Activated CD4-positive, alpha-beta T cell treated with anti-CD3 and anti-CD28 coated beads for 48 hours (primary cell): Measurements from ENCODE around the gene PC.

ENCODE experiments used
- DNase-seq: peaks from one replicate; pipeline ENCODE4 v3.0.0-alpha.2; 2020

The PC gene

DNA sequence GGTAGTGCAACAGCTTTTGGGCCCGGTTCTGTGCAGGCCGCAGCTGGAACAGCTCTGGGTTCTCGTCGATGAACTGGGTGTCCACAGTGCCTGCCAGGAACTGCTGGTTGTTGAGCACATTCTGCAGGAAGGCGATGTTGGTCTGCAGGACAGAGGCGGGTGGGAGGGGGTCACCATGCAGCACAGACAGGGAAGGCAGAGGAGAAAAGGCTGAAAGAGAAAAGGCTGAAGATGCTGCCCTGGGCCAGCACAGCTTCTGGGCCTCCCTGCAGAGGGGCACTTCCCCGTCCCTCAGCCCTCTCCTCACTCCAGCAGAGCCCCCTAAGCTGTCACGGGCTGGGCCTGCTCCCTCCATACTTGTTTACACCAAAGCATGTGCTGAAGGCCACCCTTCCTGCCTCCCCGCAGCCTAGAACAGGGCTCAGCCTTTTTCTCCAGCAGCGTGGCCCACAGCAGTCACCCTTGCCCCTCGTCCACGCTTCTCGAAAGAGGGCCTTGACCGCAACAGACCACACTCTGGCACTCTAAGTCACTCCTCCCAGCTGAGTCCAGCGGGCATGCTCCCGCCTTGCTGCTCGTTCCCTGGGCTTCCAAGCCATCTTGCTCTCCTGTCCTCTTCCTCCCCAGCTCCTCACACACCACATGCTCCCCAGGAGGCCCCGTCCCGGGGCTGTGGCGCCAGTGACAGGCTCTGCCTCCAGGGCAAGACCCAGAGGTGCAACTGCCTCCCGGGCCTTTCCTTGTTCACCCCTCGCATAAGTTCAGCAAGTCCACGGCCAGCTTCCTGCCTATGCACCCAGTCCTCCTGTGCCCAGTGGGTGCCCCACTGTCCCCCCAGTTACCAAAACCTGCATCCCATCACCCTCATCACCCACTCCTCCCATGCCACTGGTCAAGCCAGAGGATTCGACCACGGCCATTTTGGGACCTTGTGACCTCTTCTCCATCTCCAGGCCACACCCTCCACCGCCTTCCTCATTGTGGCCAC, 104.6 kb downstream of the PC start:
- no peak for DNase-seq

DNA sequence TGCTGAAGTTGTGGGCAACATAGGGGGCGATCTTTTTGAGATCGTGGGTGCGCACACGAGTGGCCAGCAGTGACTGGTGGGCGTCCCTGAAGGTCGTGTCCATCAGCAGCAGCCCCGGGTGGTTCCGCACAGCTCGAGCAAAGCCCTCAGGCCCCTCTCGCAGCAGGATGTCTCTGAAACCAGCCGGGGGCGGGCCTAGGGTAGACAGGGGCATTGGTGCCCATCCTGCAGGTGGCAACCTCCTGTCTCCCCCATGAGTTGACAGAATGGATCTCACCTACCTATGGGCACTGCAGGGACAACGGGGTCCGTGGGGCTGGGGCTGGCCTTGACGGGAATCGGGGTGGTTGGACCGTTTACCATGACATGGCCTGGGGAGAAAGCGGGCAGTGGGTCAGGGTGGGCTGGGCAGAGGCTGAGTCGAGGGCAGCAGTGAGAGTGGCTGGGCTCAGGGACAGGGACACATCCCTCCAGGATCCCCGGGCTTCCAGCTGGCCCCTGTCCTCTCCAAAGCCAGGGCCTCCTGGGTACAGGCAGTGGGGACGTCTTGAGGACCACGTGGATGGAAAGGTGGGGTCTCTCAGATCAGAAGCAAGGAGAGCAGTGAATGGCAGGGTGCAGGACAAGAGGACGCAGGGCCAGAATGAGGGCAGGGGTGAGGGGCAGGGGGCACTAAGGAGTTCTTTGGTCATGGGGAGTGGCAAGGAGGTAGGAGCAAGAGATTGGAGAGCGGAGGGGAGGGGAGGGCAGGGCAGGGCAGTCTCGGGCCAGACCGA, 105.5 kb downstream of the PC start:
- no peak for DNase-seq

DNA sequence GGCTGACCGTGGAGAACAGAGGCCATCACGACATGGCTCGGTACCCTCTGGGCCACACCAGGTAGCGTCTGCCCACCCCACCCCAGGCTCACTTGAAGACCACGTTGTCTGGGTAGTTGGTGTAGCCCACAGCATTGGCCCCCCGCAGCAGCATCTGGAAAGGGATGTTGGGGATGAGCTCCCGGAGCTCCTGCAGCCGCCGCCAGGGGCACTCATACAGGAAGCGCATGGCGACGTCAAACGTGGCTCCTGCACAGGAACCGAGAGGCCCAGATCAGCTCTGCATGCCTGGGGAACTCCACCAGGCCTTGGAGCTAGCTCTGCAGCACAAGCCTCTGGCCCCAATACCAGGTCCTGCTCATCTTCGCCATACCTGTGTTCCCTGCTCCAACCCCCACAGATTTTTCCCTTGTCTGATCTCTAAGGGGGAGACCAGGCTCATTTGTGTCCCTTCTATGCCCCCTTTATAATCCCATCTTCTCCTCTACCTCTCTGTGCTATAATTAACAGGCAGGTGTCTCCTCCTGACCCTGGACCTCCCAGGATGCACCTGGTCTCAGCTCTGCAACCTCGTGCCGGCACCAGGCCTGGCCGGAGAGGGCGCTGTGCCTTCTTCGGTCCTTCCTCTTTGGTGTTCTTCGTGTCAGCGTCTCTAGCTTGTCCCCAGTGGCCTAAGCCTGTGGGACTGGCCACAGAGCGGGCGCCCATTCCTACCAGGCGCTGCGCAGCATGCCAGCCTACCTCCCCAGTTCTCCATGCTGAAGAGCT, 106.3 kb downstream of the PC start:
- peak; percentile 58 for DNase-seq

DNA sequence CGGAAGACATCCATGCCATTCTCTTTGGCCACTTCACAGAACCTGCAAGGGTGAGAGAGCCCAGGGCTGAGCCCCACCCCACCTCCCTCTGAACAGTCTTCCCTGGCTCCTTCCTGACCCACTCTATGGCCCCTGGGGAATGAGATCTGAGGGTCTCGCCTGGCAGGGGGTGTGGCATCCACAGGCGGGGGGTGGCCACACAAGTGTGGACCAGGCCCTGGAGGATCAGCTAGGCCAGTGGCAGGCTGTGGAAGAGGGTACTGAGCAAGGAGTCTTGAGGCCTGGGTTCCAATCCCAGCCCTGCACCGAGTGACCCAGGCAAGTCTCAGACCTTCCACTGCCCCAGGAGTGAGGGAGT, 107.0 kb downstream of the PC start:
- no peak for DNase-seq

DNA sequence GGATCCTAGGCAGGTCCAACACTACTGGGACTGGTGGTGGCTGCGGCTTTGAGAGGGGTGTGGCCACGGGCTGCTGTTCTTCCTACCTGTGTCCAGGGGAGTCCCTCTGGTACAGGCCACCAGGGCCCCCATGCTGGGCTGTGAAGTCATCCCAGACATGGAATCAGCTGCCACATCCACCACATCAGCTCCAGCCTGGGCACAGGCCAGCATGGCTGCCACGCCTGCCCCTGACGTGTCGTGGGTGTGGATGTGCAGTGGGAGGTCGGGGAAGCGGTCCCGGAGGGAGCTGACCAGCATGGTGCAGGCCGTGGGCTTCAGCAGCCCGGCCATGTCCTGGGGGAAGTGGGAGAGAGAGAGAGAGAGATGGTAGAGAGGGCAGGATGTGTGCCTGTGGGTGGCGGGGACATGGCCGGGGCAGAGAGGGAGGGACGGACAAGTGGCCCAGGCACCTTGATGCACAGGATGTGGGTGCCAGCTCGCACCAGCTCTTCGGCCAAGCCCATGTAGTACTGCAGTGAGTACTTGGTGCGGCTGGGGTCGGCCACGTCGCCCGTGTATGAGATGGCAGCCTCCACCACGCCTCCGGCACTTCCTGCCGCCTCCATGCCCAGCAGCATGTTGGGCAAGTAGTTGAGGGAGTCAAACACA, 107.5 kb downstream of the PC start:
- no peak for DNase-seq

DNA sequence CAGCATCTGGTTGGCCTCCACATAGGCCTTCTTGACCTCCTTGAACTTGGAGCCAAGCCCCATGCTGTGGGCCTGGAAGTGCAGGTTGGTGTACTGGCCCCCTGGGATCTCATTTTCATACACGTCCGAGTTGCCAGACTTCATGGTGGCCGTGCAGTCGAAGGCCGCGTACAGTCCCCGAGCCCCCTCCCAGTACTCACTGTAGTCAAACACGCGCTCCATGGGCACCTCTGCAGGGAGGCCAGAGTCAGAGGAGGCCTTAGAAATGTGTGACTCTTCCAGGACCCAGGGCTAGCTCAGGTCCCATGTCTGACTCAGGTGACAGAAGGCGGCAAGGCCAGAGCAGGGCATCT, 108.0 kb downstream of the PC start:
- DNase-seq, result no peak

DNA sequence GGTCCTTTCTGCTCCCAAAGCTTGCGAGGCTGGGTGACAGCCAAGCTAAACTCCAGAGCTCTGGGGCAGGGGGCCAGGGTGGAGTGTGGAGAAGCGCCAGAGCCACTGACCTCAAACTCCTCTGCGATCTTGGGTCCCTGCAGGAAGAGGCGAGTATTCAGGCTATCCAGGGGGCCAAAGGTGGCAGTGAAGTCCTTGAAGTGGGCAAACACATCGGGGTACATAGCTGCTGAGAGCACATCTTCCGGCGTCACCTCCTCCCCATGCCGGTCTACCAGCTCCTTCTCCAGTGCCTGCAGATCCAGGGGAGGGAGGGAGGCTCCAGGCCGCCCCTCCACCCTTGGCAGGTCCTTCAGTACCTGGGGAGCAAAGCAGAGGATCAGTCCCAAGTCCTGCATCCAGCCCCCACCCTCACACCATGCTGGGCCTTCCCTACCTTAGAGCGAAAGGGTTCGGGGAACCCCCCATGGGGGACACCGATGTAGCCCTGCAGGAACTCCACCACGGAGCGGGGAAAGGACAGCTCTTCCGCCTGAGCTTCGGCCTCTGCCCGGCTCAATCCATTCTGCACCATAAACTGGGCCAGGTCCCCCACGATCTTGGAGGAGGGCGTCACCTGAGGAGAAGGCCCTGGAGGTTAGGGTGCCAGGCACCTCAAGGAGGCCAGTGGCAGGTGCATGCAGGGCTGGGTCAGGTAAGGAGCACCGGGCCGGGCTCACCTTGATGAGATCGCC, 108.5 kb downstream of the PC start:
- DNase-seq, result no peak

DNA sequence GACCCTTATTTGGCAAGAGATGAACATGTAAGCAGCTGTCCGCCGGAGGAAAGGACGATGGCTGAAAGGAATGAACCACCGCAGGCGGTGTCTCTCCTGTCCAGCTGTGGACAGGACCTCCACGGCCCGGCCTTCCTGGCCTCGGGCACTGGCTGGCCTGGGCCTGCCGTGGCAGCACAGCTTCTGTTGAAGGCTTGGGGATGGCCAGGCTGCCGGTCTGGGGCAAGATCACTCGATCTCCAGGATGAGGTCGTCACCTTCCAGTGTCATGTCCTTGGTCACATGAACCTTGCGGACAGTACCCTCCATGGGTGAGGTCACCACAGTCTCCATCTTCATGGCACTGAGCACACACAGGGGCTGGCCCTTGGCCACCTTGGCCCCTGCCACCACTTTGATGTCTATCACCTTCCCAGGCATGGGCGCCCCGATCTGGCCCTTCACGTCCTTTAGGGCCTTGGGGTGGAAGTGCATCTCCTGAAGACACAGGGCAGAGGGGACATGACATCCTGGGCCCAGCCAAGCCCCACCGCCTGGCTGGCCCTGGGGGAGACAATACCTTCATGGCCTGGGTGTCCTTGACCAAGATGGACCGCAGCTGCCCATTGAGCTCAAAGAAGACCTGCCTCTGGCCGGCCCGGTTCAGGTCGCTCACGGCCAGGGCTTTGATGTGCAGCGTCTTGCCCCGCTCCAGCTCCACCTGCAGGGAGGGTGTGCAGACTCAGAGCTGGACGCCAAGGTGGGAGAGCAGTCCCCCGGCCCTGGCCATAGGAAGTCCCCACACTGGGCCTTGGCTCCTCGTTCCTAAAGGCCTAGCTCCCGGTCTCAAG, 109.3 kb downstream of the PC start:
- peak; percentile 2 for DNase-seq

DNA sequence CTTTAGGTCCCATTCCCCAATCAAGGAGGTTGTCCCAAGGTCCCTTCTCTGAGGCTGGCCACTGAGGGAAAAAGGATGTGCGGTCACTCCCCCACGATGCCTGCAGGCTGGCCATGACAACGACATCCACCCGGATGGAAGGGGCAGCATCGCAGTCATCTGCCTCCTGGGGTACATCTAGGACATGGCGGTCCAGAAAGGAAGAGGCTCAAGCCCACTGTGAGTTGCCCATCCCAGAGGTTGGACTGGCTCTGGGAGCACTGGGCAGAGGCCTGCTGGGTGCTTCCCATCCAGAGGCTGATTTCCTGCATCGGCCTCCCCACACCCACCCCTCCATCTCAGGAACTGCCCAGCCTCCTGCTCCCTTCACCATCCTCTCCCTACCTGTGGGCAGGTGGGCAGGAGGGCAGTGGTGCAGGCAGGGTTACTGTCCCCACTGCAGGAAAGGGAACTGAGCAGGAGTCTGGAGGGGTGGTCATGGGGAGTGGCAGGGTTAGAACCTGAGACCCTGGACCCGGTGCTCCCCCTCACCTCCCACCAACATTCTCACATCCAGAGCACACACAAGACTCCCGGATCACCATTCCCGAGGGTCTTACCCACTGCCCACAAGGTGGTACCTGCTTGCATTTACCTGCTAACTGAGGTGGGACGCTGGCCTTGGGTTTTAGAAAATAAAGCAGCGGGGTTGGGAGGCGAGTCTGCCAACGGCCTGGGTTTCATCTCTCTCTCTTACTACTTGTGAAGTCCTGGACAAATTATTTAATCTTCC, 110.5 kb downstream of the PC start:
- DNase-seq, result peak; percentile 2

DNA sequence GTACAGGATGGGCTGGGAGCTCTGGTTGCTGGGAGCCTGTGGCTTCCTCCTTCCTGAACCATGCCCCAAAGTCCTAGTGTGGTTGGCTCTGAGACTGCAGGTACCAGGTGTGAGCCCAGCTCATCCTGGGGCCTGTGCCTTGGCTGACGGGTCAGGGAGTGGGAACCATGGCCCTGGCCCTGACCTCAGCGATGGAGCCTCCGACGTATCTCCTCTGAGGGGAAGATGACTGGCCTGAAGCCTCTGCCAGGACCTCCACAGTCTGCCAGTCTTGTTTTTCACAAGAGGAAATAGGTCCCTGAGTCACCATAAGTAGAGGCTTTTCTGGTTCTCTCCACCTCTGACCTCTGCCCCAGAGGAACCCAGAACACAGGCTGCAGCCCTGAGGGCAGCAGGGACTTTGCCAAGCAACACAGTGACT, 111.5 kb downstream of the PC start:
- DNase-seq, result peak; percentile 1

DNA sequence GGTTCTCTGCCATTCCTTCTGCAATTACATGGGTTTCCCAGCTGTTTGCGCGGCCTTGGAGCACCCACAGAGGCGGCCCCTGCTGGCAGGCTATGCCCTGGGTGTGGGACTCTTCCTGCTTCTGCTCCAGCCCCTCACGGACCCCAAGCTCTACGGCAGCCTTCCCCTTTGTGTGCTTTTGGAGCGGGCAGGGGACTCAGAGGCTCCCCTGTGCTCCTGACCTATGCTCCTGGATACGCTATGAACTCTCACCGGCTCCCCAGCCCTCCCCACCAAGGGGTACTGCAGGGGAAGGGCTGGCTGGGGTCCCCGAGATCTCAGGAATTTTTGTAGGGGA, 112.3 kb downstream of the PC start:
- DNase-seq, result no peak

DNA sequence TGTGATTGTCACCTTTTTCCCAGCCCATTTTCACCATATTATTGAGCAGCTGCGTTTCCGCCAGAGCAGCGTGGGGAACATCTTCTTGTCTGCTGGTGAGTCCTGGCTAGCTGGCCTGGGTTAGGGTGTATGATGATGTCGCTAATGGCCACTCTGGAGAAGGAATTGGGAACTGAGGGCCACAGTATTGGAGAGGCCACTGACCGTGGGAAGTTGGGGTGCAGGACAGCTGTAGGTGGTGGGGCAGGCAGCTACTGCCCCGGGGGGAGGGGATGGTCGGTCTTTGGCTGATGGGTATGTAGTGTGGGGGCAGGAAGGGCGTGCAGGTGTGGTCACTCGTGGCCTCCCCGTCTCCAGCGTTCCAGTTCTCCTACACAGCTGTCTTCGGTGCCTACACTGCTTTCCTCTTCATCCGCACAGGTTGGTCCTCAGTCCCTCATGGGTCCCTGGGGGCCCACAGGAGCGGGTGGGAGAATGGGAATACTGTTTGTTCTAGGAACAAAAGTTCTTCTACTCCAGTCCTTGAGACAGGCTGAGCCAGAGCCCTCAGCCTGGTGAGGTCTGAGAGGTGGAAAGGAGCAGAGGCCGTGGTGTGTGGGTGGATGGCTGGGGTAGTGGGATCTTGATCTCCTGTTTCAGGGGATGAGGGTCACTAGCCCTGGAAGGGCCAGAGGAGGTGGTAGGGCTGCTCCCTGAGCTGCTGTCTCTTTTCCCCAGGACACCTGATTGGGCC, 112.9 kb downstream of the PC start:
- no peak for DNase-seq

DNA sequence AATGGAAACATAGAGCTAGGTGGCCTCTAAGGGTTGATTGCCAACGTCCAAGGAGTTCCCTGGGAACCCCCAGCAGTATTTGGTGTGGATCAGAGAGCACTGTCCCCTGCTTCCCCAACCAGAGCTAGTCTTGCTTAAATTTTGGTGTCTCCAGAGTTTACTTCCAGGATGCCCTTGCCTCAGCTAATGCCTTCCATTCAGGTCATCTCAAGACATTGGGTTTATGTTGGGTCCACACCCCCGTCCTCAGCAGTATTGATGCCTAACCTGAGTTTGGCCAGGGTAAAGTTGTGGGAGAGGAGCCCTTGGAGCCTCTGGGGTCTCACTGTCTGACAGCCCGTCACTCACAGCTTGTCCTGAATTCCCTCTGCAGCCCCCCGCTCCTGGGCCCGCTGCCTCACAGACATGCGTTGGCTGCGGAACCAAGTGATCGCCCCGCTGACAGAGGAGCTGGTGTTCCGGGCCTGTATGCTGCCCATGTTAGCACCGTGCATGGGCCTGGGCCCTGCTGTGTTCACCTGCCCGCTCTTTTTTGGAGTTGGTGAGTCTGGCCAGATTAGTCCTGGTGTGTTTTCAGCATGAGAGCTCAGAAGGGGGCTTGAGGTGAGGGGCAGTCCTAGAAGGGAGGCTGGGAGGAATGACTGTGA, 113.6 kb downstream of the PC start:
- no peak for DNase-seq

DNA sequence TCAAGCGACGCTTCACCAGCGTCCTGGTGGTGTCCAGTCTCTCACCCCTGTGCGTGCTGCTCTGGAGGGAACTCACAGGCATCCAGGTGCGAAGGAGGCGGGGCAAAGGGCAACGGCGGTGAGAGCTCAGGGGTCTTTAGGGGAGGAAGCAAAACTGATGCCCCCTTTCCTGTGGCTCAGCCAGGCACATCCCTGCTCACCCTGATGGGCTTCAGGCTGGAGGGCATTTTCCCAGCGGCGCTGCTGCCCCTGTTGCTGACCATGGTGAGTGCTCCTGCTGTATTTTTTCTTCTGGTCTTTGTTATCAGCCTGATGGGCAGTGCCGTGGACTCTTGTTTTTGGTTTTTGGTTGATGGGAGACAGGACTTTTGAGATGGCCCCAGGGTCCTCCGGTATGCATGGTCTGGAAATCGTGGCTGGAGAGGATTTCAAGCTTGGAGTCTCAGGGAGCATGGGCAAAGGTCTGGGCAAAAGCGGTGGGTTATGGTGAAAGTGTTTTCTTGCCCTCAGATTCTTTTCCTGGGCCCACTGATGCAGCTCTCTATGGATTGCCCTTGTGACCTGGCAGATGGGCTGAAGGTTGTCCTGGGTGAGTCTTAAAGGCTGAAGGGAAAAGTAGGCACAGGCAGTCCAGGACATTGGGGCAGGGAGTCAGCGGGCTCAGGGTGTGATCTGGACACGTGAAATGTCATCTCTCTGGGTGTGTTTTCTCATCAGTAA, 114.2 kb downstream of the PC start:
- DNase-seq, result no peak

DNA sequence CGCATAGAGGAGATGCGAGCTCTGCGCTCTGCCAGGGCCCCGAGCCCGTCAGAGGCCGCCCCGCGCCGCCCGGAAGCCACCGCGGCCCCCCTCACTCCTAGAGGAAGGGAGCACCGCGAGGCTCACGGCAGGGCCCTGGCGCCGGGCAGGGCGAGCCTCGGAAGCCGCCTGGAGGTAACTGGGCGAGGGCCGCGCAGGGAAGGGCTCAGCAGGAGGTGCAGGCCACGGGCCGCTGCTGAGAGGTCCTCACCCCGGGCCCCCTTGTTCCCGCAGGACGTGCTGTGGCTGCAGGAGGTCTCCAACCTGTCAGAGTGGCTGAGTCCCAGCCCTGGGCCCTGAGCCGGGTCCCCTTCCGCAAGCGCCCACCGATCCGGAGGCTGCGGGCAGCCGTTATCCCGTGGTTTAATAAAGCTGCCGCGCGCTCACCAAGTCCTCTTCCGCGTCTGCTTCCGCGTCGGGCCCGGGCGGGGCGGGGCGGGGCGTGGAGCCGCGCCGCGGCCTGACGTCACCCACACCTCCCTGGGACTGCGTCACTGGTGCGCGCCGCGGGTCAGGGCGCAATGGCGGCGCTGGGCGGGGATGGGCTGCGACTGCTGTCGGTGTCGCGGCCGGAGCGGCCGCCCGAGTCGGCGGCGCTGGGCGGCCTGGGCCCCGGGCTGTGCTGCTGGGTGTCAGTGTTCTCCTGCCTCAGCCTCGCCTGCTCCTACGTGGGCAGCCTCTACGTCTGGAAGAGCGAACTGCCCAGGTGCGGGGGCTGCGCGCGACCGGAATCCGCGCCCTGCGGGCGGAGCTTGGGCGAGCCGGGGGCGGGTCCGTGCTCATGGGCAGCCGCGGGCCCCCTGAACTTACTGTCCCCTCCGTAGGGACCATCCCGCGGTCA, 115.0 kb downstream of the PC start, which contains the start of gene RCE1:
Gene RCE1, plus strand, starts transcription at position 546 of the 880 bp plus-strand sequence. Its CDS starts 15 bp downstream, at position 561.
- DNase-seq, result peak; percentile 93

DNA sequence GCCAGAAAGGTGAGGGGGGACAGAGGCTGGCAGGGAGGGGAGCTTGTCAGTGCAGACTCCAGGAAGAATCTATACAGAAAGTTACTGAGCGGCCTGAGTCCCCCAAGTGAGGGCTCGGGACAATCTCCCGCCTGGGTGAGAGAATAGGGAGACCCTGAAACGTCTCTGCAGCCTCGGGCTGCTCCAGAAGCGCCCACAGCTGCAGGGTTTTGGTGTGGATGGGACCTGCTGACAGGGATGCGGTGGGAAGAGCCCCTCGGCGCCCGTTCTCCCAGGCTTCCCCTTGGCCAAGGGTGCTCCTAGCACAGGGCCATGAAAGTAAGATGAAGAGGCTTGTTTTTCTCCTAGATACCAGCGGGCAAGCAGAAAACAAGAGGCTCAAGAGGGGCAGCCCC, 115.7 kb downstream of the PC start:
- DNase-seq, result no peak

DNA sequence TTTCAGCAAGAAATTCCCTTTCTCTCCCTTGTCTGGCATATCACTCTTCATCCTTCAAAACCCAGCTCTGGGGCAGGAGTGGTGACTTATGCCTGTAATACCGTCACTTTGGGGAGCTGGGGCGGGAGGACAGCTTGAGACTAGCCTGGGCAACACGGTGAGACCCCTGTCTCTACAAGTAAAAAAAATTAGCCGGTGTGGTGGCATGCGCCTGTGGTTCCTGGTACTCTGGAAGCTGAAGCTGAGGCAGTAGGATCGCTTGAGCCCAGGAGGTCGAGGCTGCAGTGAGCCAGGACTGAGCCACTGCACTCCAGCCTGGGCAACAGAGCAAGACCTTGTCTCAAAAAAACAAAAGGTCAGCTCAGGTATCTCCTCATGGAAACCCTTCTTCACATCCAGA, 116.3 kb downstream of the PC start:
- DNase-seq, result no peak
